ENCODE results near the gene BMP6.

BMP6 gene

DNA sequence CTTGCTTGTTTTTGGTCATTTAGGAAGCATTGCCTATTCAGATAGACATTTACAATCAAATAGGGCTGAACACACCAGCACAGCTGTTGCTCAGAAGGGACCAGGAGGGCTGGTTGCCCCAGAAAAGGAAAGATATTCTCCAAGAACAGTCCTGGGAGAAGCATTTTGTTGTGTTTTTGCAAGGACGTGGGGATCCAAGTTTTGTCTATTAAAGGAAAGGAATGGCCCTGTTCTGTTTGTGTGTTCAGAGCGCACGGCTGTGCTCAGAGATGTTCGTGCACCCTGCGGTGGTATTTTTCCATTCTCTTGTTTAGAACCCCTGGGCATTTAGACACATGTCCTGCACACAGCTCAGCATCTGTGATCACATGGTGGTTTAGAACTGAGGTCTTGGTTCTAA, 102.2 kb downstream of the BMP6 start:
- no peak for DNase-seq (ENCODE audit: low read depth in 2 of 2)

DNA sequence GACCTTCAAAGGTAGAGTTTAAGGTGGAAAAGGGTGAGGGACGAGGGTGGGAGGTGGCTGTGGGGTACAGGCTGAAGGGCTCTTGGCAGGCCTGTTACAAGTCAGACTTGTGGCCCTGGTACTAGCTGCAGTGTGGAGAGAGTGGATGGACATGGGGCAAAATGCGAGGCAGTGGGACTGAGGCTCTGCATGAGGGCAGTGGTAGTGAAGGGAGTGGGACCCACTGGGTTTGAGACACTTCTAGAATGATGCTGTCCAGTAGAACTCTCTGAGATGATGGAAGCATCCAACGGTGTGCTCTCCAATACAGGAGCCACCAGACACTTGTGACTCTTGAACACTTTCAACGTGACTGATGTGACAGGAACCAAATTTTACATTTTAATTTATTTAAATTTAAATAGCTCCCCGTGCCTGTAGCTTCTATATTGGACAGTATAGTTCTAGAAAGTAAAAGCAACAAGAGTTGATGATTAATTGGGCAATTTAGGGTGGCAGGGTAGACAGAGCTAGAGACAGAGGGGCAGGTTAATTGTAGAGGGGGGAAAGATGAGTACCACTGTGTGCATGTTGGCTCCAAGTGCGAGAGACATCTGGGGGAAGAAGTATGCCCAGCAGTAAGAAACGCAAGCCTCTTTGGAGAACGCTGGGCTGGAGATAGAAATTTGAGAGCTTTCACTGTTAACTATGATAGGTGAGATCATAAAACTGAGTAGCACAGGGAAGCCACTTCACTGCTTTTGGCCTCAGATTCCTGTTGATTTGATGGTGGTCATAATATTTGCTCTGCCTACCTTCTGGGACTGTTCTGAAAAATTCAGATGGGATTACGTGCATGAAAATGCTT, 107.2 kb downstream of the BMP6 start:
- DNase-seq (ENCODE audit: low read depth in 2 of 2) = no peak

DNA sequence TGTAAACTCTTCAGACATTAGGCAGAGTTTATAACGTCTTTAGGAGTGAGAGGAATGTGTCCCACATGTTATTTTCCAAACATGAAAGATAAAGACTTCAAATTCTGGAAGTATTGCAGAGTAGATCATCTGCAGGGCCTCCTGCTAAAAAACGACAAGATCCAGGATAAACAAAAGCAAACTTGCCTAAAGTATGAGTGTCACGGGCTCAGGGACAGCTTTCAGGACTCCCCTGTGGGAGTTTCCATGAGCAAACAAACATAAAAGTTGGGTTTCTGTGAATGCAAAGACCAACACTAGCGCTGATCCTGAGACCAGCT, 107.8 kb downstream of the BMP6 start:
- DNase-seq (ENCODE audit: low read depth in 2 of 2) = no peak

DNA sequence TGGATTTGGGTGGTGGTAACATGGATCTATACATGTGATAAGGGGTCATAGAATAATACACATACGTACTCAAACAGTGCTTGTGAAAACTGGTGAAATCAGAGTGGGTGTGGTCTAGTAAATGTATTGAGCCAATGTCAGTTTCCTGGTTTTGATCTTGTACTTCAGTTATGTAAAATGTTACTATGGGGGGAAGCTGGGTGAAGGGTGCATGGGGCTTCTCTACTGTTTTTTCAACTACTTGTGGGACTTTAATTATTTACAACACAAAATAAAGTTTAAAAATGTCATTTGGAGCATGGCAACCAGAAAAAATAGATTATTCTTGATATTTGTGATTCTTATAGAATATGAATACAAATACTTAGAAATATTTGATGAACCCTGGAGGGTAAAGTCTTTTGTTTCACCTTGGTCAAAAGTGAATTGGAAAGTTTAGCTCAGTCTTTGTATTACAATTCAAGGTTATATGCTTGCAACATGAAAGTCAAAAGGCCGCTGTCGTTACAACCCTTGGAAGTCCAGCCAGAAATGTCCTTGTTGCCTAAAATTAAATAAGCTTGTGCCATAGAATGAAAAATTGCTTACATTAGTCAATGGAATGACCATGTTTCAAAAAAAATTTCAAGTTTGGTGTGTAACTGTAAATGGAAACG, 110.6 kb downstream of the BMP6 start:
- no peak for DNase-seq (ENCODE audit: low read depth in 2 of 2)

DNA sequence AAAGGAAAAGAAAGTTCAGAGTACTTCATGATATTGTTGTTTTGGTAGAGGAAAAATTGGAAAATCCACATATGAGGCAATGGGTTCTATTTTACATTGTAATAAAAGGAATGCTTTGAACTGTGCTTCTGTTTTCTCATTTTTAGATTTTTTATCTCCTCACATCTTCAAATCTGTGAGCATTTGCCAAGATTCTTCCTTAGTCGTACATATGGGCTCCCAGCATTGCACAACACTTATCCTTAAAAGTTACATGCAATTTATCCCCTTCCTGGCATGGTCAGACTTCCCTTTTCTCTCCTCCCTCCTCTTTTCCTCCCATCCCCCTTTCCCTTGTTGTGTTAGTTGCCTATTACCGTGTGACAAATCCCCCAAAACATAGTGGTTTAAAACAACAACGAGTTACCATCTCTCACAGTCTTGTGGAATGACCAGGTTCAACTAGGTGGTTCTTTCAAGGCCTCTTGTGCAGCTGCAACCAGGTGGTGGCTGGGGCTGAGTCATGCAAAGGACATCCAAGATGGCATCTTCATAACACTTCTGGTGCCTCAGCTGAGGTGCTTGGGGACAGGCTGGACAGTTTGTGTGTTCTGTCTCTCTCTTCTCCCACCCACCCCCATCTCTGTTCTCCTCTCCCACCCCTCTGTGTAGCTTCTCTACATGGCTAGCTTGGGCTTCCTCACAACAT, 116.0 kb downstream of the BMP6 start:
- DNase-seq (ENCODE audit: low read depth in 2 of 2) = no peak

DNA sequence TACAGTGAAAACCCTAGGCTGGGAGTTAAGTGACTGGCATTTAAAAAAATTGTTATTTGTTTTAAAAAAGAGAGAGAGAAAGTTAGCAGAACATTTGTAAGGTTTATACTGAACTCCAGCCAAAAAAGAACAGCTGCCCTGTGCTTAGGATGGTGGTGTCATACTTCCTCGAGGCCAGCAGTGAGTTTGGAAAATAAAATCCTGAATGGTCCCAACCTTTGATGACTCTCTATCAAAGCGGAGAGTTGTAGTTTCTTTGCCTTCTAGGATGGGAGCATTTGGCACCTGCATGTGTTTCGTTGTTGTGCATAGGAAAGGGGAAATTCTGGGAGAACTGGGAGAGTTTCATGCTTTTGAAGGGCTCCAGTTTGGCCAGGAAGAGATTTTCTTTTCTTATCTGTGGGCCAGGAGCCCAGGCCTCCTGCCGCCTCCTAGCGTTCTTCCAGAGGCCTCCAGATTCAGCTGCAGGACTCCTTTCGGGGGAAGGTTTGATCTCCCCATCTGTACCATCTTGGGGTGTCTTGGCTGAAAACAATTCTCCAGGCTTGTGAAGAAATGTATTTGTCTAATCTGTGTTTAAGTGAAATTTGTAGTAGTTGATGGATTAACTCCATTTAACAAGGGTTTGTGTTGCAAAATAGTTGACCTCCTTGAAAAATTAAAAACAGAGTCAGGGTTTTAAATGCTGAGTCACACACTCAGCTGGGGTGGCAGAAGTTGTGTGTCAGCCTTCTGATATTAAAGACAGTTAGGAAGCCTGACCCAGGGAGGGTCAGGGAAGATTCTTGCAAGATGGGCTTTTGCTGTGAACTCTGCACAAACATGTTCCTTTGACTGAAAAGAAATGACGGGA, 121.3 kb downstream of the BMP6 start:
- no peak for DNase-seq (ENCODE audit: low read depth in 2 of 2)

DNA sequence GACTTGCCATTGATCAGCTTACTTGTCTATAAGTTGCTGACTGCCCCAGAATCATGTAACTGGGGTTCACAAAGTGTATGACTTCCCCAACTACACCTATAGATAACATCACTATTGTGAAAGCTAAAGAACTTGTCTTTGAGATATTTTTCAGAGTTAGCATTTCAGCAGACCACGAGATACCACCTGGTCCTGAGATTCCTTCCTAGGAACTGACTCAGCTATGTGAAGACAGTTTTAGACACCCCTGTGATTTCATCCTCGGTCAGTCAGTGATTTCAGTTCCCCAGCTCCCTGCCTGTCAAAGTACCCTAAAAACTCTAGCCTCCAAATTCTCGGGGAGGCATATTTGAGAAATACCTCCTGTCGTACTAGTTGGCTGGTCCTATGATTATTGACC, 122.3 kb downstream of the BMP6 start:
- DNase-seq (ENCODE audit: low read depth in 2 of 2) = no peak

DNA sequence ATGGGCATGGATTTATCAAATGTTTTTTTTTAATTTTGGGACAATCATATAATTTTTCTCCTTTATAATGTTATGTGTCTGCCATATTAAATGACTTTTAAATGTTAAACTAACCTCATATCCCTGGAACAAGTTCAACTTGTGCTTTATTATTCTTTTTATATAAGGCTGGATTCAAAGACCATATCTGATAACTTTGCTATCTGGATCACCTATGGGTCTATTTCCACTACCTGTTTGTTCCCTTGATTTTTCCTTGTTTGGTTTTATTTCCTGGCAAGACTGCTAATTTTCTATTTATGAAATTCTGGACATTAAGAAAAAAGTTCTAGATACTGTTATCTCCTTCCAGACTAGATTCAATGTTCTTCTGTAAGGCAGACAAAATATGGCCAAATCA, 125.9 kb downstream of the BMP6 start:
- DNase-seq (ENCODE audit: low read depth in 2 of 2) = no peak

DNA sequence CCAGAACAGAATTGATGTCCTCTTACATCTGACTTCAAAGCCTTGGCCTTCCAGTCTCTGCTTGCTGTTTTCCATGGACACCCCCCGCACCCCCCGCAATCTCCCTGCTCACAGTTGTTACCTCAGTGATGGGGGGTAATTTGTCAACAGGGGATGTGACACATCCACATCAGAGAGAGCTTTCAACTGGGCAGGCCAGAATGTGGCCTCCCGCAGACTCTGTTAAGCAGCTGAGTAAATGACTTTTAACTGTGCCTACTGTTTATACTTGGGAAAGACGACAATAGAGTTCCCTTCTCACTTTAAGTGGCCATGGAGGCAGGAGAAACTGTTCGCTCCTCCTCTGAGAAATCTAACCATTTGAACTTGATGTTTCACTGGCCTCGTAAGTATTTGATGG, 133.7 kb downstream of the BMP6 start:
- no peak for DNase-seq (ENCODE audit: low read depth in 2 of 2)

DNA sequence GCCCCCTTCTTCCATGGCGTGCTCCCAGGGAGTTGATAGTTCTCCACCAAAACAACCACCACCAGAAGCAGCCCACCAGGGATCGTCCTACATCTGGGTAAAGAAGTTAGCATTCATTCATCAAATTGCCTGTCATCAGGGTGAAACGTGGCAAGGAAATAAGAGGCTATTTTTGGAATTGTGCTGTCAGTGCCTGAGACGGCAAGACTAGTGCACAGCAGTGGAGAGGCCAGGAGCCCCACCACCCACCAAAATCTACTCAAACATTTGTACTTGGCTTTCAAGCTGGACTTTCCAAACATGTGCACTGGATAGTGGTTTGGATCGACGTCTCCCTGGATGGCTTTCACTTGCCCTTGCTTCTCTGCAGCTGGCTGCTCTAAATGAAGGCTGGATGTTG, 139.9 kb downstream of the BMP6 start:
- DNase-seq (ENCODE audit: low read depth in 2 of 2) = no peak

DNA sequence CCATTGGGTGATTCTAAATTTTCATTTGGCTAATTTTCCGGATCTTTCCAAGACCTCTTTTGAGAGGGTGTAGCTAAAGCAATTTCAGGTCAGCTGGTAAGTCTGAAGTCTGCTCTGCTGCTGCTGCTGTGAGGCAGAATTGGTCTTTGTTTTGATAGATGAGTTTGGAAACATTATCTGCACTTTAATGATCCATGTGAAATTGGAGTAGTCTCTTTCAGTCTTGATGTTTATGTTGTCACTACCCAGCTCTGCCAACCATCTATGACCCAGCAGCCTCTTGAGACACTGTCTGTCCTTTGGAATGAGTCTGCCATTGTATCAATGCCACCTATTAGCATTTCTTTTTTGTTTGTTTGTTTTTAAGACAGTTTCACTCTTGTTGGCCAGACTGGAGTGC, 140.6 kb downstream of the BMP6 start:
- no peak for DNase-seq (ENCODE audit: low read depth in 2 of 2)

DNA sequence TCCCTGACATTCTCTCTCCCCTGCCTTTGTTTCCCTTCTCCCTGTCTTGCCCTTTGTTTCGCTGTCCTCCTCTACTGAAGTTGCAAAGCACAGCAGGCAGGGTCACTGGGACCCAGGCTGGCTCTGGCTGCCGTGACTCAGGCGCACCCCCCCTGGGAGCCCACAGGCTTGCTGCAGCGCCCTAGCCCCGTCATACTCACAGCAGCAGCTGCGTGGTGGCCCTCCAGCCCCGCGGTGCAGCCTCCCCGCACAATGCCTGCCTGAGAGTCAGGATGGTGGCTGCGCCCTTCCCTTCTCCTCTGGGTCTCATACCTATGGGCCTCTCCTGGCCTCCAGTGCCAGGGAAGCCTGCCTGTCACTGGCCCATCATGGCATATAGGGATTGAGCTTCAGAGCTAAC, 143.0 kb downstream of the BMP6 start:
- no peak for DNase-seq (ENCODE audit: low read depth in 2 of 2)

DNA sequence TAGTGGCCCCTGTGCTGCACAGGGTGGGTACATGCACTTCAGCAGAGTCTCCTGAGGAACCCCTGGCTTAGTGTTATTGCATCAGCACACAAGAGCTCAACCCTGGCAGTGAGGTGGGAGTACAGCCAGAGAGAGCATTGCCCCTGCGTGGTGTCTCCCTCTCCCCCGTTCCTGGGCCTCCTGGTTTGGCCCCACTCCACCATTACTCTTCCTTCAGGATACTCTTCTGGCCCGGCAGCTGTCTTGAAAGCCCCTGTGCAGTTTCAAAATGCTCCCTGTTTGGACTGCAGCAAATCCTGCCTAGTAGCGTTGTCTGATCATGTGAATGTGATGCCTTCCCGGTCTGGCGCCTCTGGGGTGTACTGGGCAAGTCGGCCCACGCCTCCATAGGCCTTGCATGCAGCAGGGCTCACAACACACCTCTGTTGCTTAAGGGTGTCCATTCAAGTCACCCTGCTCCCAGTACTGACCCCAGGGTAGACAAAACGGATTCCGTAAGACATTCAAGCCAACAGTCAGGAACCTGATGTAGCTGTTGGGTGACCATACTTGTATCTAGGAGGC, 152.6 kb downstream of the BMP6 start:
- no peak for DNase-seq (ENCODE audit: low read depth in 2 of 2)

DNA sequence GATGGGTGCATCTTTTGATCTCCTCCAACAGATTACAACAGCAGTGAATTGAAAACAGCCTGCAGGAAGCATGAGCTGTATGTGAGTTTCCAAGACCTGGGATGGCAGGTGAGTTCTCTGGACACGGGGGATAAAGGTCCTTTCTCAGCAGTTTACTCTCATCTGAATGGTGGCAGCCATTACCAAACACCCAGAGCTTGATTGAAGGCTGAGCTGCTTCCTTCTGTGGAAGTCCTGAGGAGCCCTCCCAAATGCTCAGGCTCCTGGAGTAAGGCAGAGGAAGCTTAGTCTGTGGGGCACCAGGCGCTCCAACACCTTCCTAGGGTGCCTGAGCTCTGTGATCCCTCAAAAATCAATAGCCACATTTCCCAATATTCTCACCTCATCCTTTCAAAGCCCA, 153.1 kb downstream of the BMP6 start:
- no peak for DNase-seq (ENCODE audit: low read depth in 2 of 2)

DNA sequence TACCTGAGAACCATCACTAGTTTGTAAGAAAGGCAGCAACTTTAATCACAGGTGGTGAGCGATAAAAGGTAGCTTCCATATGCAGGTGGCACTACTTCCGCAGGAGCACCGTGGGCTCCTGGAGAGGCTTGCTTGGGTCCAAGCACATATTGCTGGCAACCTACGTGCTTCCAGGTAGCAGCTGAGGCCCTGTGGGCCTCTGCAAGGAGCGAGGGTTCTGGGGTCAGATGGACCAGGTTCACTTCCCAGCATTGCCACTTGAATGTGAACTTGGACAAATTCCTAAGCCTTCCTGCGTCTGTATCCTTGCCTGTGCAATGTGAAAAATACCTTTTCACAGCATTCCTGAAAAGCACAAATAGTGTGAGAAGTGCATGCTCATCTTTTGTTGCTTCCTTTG, 153.7 kb downstream of the BMP6 start:
- DNase-seq (ENCODE audit: low read depth in 2 of 2) = no peak

DNA sequence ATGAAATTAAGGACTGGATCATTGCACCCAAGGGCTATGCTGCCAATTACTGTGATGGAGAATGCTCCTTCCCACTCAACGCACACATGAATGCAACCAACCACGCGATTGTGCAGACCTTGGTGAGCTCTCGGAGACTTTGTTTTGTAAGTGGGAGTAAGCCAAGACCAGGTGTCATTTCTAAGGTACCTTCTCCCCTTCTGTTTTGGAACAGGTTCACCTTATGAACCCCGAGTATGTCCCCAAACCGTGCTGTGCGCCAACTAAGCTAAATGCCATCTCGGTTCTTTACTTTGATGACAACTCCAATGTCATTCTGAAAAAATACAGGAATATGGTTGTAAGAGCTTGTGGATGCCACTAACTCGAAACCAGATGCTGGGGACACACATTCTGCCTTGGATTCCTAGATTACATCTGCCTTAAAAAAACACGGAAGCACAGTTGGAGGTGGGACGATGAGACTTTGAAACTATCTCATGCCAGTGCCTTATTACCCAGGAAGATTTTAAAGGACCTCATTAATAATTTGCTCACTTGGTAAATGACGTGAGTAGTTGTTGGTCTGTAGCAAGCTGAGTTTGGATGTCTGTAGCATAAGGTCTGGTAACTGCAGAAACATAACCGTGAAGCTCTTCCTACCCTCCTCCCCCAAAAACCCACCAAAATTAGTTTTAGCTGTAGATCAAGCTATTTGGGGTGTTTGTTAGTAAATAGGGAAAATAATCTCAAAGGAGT, 154.2 kb downstream of the BMP6 start:
- no peak for DNase-seq (ENCODE audit: low read depth in 2 of 2)

DNA sequence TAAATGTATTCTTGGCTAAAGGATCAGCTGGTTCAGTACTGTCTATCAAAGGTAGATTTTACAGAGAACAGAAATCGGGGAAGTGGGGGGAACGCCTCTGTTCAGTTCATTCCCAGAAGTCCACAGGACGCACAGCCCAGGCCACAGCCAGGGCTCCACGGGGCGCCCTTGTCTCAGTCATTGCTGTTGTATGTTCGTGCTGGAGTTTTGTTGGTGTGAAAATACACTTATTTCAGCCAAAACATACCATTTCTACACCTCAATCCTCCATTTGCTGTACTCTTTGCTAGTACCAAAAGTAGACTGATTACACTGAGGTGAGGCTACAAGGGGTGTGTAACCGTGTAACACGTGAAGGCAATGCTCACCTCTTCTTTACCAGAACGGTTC, 154.8 kb downstream of the BMP6 start:
- no peak for DNase-seq (ENCODE audit: low read depth in 2 of 2)

DNA sequence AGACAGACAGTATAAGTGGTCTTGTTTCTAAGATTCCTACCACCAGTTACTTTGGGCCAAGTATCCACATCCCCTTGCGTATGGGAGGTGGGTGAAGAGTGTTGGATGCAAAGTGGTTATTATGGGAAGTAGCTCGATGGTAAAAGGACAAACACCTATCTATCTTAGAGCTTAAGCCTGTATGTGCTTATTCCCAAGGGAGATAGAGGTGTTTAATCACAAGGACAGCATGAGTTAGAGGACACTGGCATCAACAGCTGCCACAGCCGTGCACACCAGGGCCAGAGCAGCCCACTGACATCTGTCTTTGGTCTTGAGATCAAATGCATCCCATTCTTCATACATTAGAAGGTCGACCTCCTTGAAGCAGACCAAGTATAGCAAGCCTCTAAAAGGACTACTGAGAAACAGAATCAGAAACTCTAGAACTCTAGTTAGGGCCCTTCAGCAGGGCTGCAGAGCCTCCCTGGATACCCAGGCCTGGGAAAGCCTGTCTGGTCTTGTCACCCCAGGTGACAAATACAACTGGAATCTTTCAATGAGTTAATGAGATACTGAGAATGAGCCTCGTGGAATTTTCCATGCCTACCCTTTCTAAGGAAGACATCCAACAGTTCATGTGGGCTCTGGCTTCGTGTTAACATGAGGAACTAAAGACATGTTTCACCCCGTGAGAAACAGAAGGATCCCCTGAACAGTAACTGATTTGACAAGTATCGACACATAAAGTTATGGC, 156.0 kb downstream of the BMP6 start:
- DNase-seq (ENCODE audit: low read depth in 2 of 2) = no peak

DNA sequence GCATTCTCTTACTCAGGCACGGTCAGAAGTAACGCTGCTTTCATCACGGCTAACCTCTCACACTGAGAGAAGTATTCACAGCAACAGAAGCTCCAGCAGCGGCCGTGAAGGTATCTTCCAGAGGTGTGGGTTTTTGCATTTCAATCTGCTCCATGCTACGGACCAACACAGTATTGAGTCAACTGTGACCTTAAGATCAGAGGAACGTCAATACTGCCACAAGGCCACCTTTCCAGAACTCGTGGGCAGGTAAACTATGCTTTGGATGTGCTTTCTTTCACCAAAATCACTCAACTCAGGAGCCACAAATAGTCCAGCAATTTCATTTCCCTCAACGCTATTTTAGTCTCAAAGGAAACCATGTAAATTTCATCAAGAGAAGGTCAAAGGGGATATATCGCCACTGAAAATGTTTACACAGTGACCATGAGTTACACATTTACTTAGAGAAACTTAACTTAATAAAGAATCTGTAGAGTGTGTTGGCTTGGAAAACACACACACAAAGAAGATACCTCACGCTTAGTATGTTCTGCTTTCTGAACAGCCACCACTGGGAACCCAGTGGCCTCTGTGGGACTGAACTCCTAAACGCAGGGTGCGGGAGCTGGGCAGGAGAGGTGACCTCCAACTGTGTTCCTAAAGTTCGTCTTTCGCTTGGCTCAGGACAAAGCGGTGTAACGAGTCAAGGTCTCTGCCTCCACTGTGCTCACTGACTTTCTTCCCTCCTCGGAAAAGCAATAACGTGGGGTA, 156.8 kb downstream of the BMP6 start:
- no peak for DNase-seq (ENCODE audit: low read depth in 2 of 2)

DNA sequence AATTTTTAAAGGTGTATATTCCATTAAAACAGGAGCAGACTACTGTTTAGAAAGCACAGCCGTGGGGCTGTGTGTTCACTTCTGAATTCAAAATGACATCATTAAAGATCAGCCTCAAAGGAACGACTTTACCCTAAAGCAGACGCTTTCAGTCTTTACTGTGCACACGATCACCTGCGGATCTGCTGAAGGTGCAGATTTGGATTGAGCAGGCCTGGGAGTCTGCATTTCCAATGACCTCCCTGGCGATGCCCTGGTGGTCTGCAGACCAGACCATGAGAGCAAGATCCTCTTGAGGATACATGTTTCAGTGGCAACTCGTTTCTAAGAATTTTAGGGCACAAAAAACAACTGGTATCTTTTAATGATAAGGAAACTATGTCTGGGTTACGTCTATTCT, 157.5 kb downstream of the BMP6 start:
- no peak for DNase-seq (ENCODE audit: low read depth in 2 of 2)

Measured in stimulated activated CD8-positive, alpha-beta memory T cell treated with anti-CD3 and anti-CD28 coated beads, Interleukin-7, amount 100 ng/mL, for 1 hour (primary cell).